ENCODE data around the gene FAM8A1.

FAM8A1 gene

GRCh38 chr6:17601386-17601703 is 1.2 kb downstream of the FAM8A1 start:
- Histone ChIP-seq H3K4me2 (ENCODE audit: low read depth, low read length, poor library complexity, severe bottlenecking) (peak overlapping the region; percentile 65), H3K79me2 (ENCODE audit: insufficient read depth, low read length) (no peaks in the 10 kb centered on the region; the same call in 1 of the 2 replicates), H3K27me3 (ENCODE audit: low read length) (no peaks in the 10 kb centered on the region), H3K4me3 (ENCODE audit: insufficient read depth, low read length, poor library complexity, severe bottlenecking) (peak overlapping the region; percentile 63), H3K9me3 (ENCODE audit: insufficient read depth, low read length) (no peaks in the 10 kb centered on the region), H3F3A (ENCODE audit: insufficient read depth) (peaks cover 25% of the 10 kb centered on the region), H3K36me3 (ENCODE audit: low read length) (no peaks in the 10 kb centered on the region; the same call in 1 of the 2 replicates), H2AFZ (ENCODE audit: low read depth, low read length, severe bottlenecking) (peak overlapping the region; percentile 86), H3K27ac (ENCODE audit: low read depth, low read length) (no peak overlapping the region), H4K20me1 (ENCODE audit: low read depth, low read length) (0 out of 2 replicates have a peak, but pooled peaks cover 2% of the 10 kb centered on the region), H3K9ac (ENCODE audit: low read length) (peak overlapping the region; percentile 67), H3K9me2 (replicated peaks; ENCODE audit: insufficient read depth, low read length) (no peaks in the 10 kb centered on the region)
- TF ChIP-seq, protein P1, sequence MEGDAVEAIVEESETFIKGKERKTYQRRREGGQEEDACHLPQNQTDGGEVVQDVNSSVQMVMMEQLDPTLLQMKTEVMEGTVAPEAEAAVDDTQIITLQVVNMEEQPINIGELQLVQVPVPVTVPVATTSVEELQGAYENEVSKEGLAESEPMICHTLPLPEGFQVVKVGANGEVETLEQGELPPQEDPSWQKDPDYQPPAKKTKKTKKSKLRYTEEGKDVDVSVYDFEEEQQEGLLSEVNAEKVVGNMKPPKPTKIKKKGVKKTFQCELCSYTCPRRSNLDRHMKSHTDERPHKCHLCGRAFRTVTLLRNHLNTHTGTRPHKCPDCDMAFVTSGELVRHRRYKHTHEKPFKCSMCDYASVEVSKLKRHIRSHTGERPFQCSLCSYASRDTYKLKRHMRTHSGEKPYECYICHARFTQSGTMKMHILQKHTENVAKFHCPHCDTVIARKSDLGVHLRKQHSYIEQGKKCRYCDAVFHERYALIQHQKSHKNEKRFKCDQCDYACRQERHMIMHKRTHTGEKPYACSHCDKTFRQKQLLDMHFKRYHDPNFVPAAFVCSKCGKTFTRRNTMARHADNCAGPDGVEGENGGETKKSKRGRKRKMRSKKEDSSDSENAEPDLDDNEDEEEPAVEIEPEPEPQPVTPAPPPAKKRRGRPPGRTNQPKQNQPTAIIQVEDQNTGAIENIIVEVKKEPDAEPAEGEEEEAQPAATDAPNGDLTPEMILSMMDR (IDR thresholded peaks at IDR 0.05; ENCODE audit: insufficient read depth, low read length, poor library complexity, severe bottlenecking): no peak
- TF ChIP-seq EZH2phosphoT487 (conservative IDR thresholded peaks at IDR 0.05; ENCODE audit: low read length): no peak

- Histone ChIP-seq H3K4me2 (ENCODE audit: low read depth, low read length, poor library complexity, severe bottlenecking) (no peak overlapping the region), H3K36me3 (ENCODE audit: low read length) (no peaks in the 10 kb centered on the region; the same call in 1 of the 2 replicates), H3K27ac (ENCODE audit: low read depth, low read length) (no peak overlapping the region), H2AFZ (ENCODE audit: low read depth, low read length, severe bottlenecking) (no peak overlapping the region), H4K20me1 (ENCODE audit: low read depth, low read length) (0 out of 2 replicates have a peak, but pooled peaks cover 2% of the 10 kb centered on the region), H3F3A (ENCODE audit: insufficient read depth) (peaks cover 30% of the 10 kb centered on the region), H3K4me3 (ENCODE audit: insufficient read depth, low read length, poor library complexity, severe bottlenecking) (no peak overlapping the region), H3K9ac (ENCODE audit: low read length) (no peak overlapping the region), H3K9me2 (replicated peaks; ENCODE audit: insufficient read depth, low read length) (no peaks in the 10 kb centered on the region), H3K27me3 (ENCODE audit: low read length) (no peaks in the 10 kb centered on the region), H3K9me3 (ENCODE audit: insufficient read depth, low read length) (no peaks in the 10 kb centered on the region), H3K79me2 (ENCODE audit: insufficient read depth, low read length) (no peaks in the 10 kb centered on the region; the same call in 1 of the 2 replicates)
- TF ChIP-seq, protein P1 (IDR thresholded peaks at IDR 0.05; ENCODE audit: insufficient read depth, low read length, poor library complexity, severe bottlenecking): no peak
- TF ChIP-seq EZH2phosphoT487 (conservative IDR thresholded peaks at IDR 0.05; ENCODE audit: low read length): no peak
These were observed 2.8 kb downstream of the FAM8A1 start for GRCh38 chr6:17602888-17603287.

DNA sequence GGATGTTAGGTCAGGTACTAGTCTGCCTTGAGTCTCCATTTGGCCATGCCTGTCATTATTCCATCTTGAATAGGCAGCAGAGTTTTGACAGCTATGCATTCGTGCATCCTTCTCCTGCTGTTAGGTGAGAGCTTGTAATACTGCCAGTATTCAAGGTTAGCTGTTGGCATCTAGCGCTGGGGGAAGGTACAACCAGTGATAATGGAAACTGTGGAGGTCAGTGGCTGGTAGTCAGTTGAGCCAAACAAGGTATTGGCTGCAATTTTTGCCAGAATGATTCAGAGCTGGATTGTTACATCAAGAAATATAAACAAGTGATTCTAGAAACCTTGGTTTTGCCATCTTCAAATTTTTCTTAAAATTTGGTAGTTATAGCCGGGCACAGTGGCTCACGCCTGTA is 6.5 kb downstream of the FAM8A1 start:
- H3K4me3 ChIP-seq (ENCODE audit: insufficient read depth, low read length, poor library complexity, severe bottlenecking): no peak overlapping the region
- peaks cover 57% of the 10 kb centered on the region for H3F3A ChIP-seq (ENCODE audit: insufficient read depth)
- peaks cover 5% of the 10 kb centered on the region; the same call in 1 of the 2 replicates for H3K36me3 ChIP-seq (ENCODE audit: low read length)
- H4K20me1 ChIP-seq (ENCODE audit: low read depth, low read length): peaks cover 4% of the 10 kb centered on the region; the same call in 1 of the 2 replicates
- no peak overlapping the region for H2AFZ ChIP-seq (ENCODE audit: low read depth, low read length, severe bottlenecking)
- no peaks in the 10 kb centered on the region for H3K9me2 ChIP-seq (replicated peaks; ENCODE audit: insufficient read depth, low read length)
- H3K79me2 ChIP-seq (ENCODE audit: insufficient read depth, low read length): no peaks in the 10 kb centered on the region
- H3K9ac ChIP-seq (ENCODE audit: low read length): no peak overlapping the region
- H3K27ac ChIP-seq (ENCODE audit: low read depth, low read length): no peak overlapping the region
- H3K4me2 ChIP-seq (ENCODE audit: low read depth, low read length, poor library complexity, severe bottlenecking): no peak overlapping the region
- no peaks in the 10 kb centered on the region for H3K9me3 ChIP-seq (ENCODE audit: insufficient read depth, low read length)
- TF ChIP-seq, protein P1 (IDR thresholded peaks at IDR 0.05; ENCODE audit: insufficient read depth, low read length, poor library complexity, severe bottlenecking): no peak
- no peak for TF ChIP-seq EZH2phosphoT487 (conservative IDR thresholded peaks at IDR 0.05; ENCODE audit: low read length)
- H3K27me3 ChIP-seq (ENCODE audit: low read length): no peaks in the 10 kb centered on the region
